Fibroblast of lung (primary cell): Measurements from ENCODE around the gene C19orf81. TPM values are rescaled to one million over a fixed set of nuclear protein-coding genes. Genes with fewer than 3 reads are reported as not detected.

ENCODE experiments used
- DNase-seq, 2 donors: peaks; one replicate each; pipeline versions ENCODE4 v3.0.0 to v3.0.0-alpha.2; 2010; ENCODE audit warnings: low read depth in 2 of 2
- H2AFZ ChIP-seq: 2 replicates; pipeline ENCODE4 v1.5.1; 2012; ENCODE audit warnings: low read length, control low read depth, inconsistent platforms
- H3K27ac ChIP-seq: 2 replicates; pipeline ENCODE4 v1.5.1; 2011; ENCODE audit warnings: low read length, control low read depth; ENCODE audit not compliant: insufficient read depth
- H3K27me3 ChIP-seq: 2 replicates; pipeline ENCODE4 v1.5.1; 2011; ENCODE audit warnings: mild to moderate bottlenecking, low read length; ENCODE audit not compliant: control insufficient read depth, insufficient read depth
- H3K36me3 ChIP-seq: 2 replicates; pipeline ENCODE4 v1.5.1; 2011; ENCODE audit warnings: low read length; ENCODE audit not compliant: control insufficient read depth, insufficient read depth
- H3K4me1 ChIP-seq: 2 replicates; pipeline ENCODE4 v1.5.1; 2011; ENCODE audit warnings: low read length; ENCODE audit not compliant: control insufficient read depth, insufficient read depth; ENCODE audit errors: extremely low read depth
- H3K4me2 ChIP-seq: 2 replicates; pipeline ENCODE4 v1.5.1; 2011; ENCODE audit warnings: low read length, control low read depth; ENCODE audit not compliant: insufficient read depth; ENCODE audit errors: extremely low read depth
- H3K4me3 ChIP-seq, 4 experiments: fragments of 200-600 bp in 1 of 4; sonication (generic) in 1 of 4; replicated peaks in 1 of 4; 2 replicates each; pipeline ENCODE4 v1.5.1; 2011 to 2016; ENCODE audit warnings: low read length in 4 of 4, low read depth in 3 of 4, mild to moderate bottlenecking in 3 of 4, control low read depth in 2 of 4, inconsistent platforms in 1 of 4, mixed read lengths in 1 of 4; ENCODE audit not compliant: insufficient read depth in 1 of 4; ENCODE audit errors: control extremely low read depth in 1 of 4
- H3K79me2 ChIP-seq: 2 replicates; pipeline ENCODE4 v1.5.1; 2012; ENCODE audit warnings: mild to moderate bottlenecking, low read length, inconsistent platforms; ENCODE audit not compliant: control insufficient read depth, insufficient read depth
- H3K9ac ChIP-seq: 2 replicates; pipeline ENCODE4 v1.5.1; 2011; ENCODE audit warnings: mild to moderate bottlenecking, low read length, control low read depth; ENCODE audit not compliant: insufficient read depth
- H3K9me3 ChIP-seq: 2 replicates; pipeline ENCODE4 v1.5.1; 2012; ENCODE audit warnings: low read depth, low read length; ENCODE audit not compliant: control insufficient read depth, insufficient read depth
- H4K20me1 ChIP-seq: 2 replicates; pipeline ENCODE4 v1.5.1; 2011; ENCODE audit warnings: low read length; ENCODE audit not compliant: control insufficient read depth, insufficient read depth; ENCODE audit errors: extremely low read depth
- EZH2 ChIP-seq: IDR thresholded peaks from 2 replicates; pipeline ENCODE4 v1.5.1; 2012; ENCODE audit warnings: low read length, control low read depth, mild to moderate bottlenecking; ENCODE audit errors: missing control alignments
- polyA plus RNA-seq, 2 donors: library from polyadenylated mRNA; depleted of rRNA in 1 of 2; stranded (reverse) in 1 of 2; unstranded in 1 of 2; fragments of >200 nt; gene quantifications; 2 replicates each; pipeline ENCODE4 v1.2.1, GENCODE V29; 2011 to 2012; ENCODE audit warnings: missing spikeins in 1 of 2
- total RNA-seq: library from RNA; depleted of rRNA; stranded (reverse); fragments of >200 nt; gene quantifications from 2 replicates; pipeline ENCODE4 v1.2.1, GENCODE V29; 2014
- TF ChIP-seq, protein P1 (sequence below), 2 donors: IDR thresholded peaks in 1 of 2; conservative IDR thresholded peaks in 1 of 2; 1 replicate in 1 of 2; 2 replicates in 1 of 2; pipeline ENCODE4 v1.5.1; 2011 to 2012; ENCODE audit warnings: low read length in 2 of 2, control low read depth in 1 of 2, inconsistent platforms in 1 of 2, low read depth in 1 of 2, mild to moderate bottlenecking in 1 of 2

C19orf81 gene
- total and polyA plus RNA-seq, 2 donors (not counting 1 experiment from before 2014, with no cell fraction given): not detected

DNA sequence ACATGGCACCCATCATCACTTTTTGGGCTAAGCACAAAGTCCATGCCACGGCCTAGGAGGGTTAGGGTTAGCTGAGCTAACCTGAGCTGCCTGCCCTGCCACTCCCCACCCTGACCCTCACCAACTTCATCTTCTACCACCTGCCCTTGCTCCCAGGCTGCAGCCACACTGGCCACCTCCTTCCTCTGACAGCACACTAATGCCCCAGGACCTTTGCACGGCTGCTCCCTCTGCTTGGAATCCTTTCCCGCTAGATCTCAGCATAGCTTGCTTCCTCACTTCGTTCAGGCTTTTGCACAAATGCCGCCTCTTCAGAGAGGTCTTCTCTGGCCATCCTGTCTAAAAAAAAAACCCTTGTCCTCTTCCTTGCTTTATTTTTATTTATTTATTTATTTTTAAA, 57.1 kb downstream of the C19orf81 start:
- no peak overlapping the region for H3K4me2 ChIP-seq
- TF ChIP-seq, protein P1, sequence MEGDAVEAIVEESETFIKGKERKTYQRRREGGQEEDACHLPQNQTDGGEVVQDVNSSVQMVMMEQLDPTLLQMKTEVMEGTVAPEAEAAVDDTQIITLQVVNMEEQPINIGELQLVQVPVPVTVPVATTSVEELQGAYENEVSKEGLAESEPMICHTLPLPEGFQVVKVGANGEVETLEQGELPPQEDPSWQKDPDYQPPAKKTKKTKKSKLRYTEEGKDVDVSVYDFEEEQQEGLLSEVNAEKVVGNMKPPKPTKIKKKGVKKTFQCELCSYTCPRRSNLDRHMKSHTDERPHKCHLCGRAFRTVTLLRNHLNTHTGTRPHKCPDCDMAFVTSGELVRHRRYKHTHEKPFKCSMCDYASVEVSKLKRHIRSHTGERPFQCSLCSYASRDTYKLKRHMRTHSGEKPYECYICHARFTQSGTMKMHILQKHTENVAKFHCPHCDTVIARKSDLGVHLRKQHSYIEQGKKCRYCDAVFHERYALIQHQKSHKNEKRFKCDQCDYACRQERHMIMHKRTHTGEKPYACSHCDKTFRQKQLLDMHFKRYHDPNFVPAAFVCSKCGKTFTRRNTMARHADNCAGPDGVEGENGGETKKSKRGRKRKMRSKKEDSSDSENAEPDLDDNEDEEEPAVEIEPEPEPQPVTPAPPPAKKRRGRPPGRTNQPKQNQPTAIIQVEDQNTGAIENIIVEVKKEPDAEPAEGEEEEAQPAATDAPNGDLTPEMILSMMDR (conservative IDR thresholded peaks at IDR 0.05 in 1 of 2, IDR thresholded peaks at IDR 0.05 in 1 of 2; ENCODE audit: low read depth in 1 of 2, low read length in 2 of 2): no peak
- TF ChIP-seq EZH2: no peak
- H3K9ac ChIP-seq: no peak overlapping the region
- H3K4me1 ChIP-seq: no peaks in the 10 kb centered on the region
- H3K79me2 ChIP-seq: no peaks in the 10 kb centered on the region
- no peak overlapping the region for H3K4me3 ChIP-seq
- no peaks in the 10 kb centered on the region for H3K36me3 ChIP-seq
- DNase-seq: no peak
- no peaks in the 10 kb centered on the region for H3K9me3 ChIP-seq
- no peaks in the 10 kb centered on the region for H4K20me1 ChIP-seq
- H3K27ac ChIP-seq: no peak overlapping the region
- no peaks in the 10 kb centered on the region for H3K27me3 ChIP-seq
- no peak overlapping the region for H2AFZ ChIP-seq

DNA sequence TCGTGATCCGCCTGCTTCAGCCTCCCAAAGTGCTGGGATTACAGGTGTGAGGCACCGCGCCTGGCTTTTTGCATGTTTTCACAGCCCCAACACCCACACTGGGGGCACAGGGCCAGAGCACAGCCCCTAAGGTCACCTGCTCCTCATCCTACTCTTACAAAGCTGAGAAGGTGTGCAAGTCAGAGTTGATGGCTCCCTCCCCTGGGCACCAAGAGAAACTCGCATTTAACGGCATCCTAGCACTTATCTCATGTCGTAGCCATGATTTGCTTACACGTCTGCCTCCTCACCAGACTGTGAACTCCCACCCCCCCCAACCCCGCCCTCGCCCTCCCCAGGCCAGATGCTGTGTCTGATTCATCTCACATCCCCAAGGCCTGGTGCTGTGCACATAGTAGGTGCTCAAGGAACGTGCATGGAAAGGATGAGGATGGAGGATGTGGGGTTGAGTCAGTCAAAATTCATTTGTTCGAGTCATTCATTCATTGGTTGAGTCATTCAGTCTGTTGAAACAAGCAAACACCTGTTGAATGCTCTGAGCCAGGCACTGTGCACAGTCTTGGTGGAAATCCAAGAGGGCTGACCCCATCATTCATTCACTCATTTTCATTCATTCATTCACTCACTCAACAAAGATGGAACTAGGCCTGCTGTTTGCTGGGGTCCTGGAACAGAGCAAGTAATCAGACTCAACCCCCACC, 59.1 kb downstream of the C19orf81 start:
- no peaks in the 10 kb centered on the region for H3K4me1 ChIP-seq
- no peak overlapping the region for H3K9ac ChIP-seq
- H3K27me3 ChIP-seq: no peaks in the 10 kb centered on the region
- no peaks in the 10 kb centered on the region for H3K79me2 ChIP-seq
- TF ChIP-seq, protein P1 (conservative IDR thresholded peaks at IDR 0.05 in 1 of 2, IDR thresholded peaks at IDR 0.05 in 1 of 2; ENCODE audit: low read depth in 1 of 2, low read length in 2 of 2): no peak
- no peak for TF ChIP-seq EZH2
- no peak overlapping the region for H2AFZ ChIP-seq
- H4K20me1 ChIP-seq: no peaks in the 10 kb centered on the region
- H3K9me3 ChIP-seq: no peaks in the 10 kb centered on the region
- no peak overlapping the region for H3K27ac ChIP-seq
- no peak overlapping the region for H3K4me2 ChIP-seq
- H3K4me3 ChIP-seq: no peak overlapping the region
- DNase-seq: no peak
- no peaks in the 10 kb centered on the region for H3K36me3 ChIP-seq

Other genes starting within 250 kb of the C19orf81 start
- under 0.01 TPM in 1 of 2 replicates, not detected in the other for gene SPIB, start 230.5 kb upstream of the C19orf81 start, total RNA-seq
- gene SPIB, start 230.5 kb upstream of the C19orf81 start, polyA plus RNA-seq: not detected in 2 replicates
- gene MYBPC2, start 216.6 kb upstream of the C19orf81 start, total RNA-seq: under 0.01 and 0.26 TPM in 2 replicates
- 0.02 TPM in 1 of 2 replicates, not detected in the other for gene MYBPC2, start 216.6 kb upstream of the C19orf81 start, polyA plus RNA-seq
- 24.1 and 40.8 TPM in 2 replicates for gene EMC10, start 172.9 kb upstream of the C19orf81 start, total RNA-seq
- gene EMC10, start 172.9 kb upstream of the C19orf81 start, polyA plus RNA-seq: 37.5 and 42.7 TPM in 2 replicates
- 0.51 and 0.66 TPM in 2 replicates for gene GARIN5A, start 172.6 kb upstream of the C19orf81 start, total RNA-seq
- 0.11 and 0.24 TPM in 2 replicates for gene GARIN5A, start 172.6 kb upstream of the C19orf81 start, polyA plus RNA-seq
- gene JOSD2, start 138.3 kb upstream of the C19orf81 start, total RNA-seq: 38.3 and 48.6 TPM in 2 replicates
- gene JOSD2, start 138.3 kb upstream of the C19orf81 start, polyA plus RNA-seq: 16.3 and 17.3 TPM in 2 replicates
- gene ASPDH, start 135.5 kb upstream of the C19orf81 start, total RNA-seq: not detected in 2 replicates
- gene ASPDH, start 135.5 kb upstream of the C19orf81 start, polyA plus RNA-seq: not detected in 2 replicates
- 0.17 and 0.26 TPM in 2 replicates for gene LRRC4B, start 81.0 kb upstream of the C19orf81 start, total RNA-seq
- gene LRRC4B, start 81.0 kb upstream of the C19orf81 start, polyA plus RNA-seq: 0.02 TPM in 2 replicates
- not detected in 2 replicates for gene SYT3, start 9.6 kb upstream of the C19orf81 start, total RNA-seq
- not detected in 2 replicates for gene SYT3, start 9.6 kb upstream of the C19orf81 start, polyA plus RNA-seq
- 1.8 and 7.9 TPM in 2 replicates for gene SHANK1, start 70.4 kb downstream of the C19orf81 start, total RNA-seq
- gene SHANK1, start 70.4 kb downstream of the C19orf81 start, polyA plus RNA-seq: 1.4 and 2.3 TPM in 2 replicates
- 27.5 and 69.4 TPM in 2 replicates for gene CLEC11A, start 73.9 kb downstream of the C19orf81 start, total RNA-seq
- 22.5 and 23.4 TPM in 2 replicates for gene CLEC11A, start 73.9 kb downstream of the C19orf81 start, polyA plus RNA-seq
- gene GPR32, start 121.0 kb downstream of the C19orf81 start, total RNA-seq: not detected in 2 replicates
- gene GPR32, start 121.0 kb downstream of the C19orf81 start, polyA plus RNA-seq: not detected in 2 replicates
- gene ACP4, start 141.0 kb downstream of the C19orf81 start, total RNA-seq: not detected in 2 replicates
- not detected in 2 replicates for gene ACP4, start 141.0 kb downstream of the C19orf81 start, polyA plus RNA-seq
- gene KLK1, start 174.3 kb downstream of the C19orf81 start, total RNA-seq: not detected in 2 replicates
- not detected in 2 replicates for gene KLK1, start 174.3 kb downstream of the C19orf81 start, polyA plus RNA-seq
- not detected in 2 replicates for gene KLK15, start 184.1 kb downstream of the C19orf81 start, total RNA-seq
- gene KLK15, start 184.1 kb downstream of the C19orf81 start, polyA plus RNA-seq: not detected in 2 replicates
- gene KLK3, start 205.5 kb downstream of the C19orf81 start, total RNA-seq: not detected in 2 replicates
- gene KLK3, start 205.5 kb downstream of the C19orf81 start, polyA plus RNA-seq: not detected in 2 replicates
- not detected in 2 replicates for gene KLK2, start 224.0 kb downstream of the C19orf81 start, total RNA-seq
- not detected in 2 replicates for gene KLK2, start 224.0 kb downstream of the C19orf81 start, polyA plus RNA-seq